Karpas-422 (cell line): ENCODE results near the gene MYLK2. TPM values are rescaled to one million over a fixed set of nuclear protein-coding genes. Genes with fewer than 3 reads are reported as not detected.
"Not testable (repeated sequence)": the region's sequence is repeated elsewhere in the genome, so short reads cannot be mapped to it uniquely, and the experiment has no call there.

ENCODE experiments used
- DNase-seq: peaks from one replicate; pipeline ENCODE4 v3.0.0-alpha.2; 2015
- H2AFZ ChIP-seq: fragments of 200-600 bp; sonication (generic); 2 replicates; pipeline ENCODE4 v1.6.1; 2014; ENCODE audit warnings: antibody characterized with exemption, low read length, mixed read lengths
- H3K27ac ChIP-seq: fragments of 200-600 bp; sonication (generic); 2 replicates; pipeline ENCODE4 v1.5.1; 2014; ENCODE audit warnings: mild to moderate bottlenecking, low read length, moderate library complexity
- H3K27me3 ChIP-seq: fragments of 200-600 bp; sonication (generic); 2 replicates; pipeline ENCODE4 v1.6.1; 2014; ENCODE audit warnings: low read length, mixed read lengths
- H3K36me3 ChIP-seq: fragments of 200-600 bp; sonication (generic); 2 replicates; pipeline ENCODE4 v1.6.1; 2014; ENCODE audit warnings: low read length, mixed read lengths; ENCODE audit not compliant: insufficient read depth
- H3K4me1 ChIP-seq: fragments of 200-600 bp; sonication (generic); 2 replicates; pipeline ENCODE4 v1.6.1; 2014; ENCODE audit warnings: mild to moderate bottlenecking, low read length, mixed read lengths
- H3K4me2 ChIP-seq: fragments of 200-600 bp; sonication (generic); 2 replicates; pipeline ENCODE4 v1.6.1; 2014; ENCODE audit warnings: low read length, low read depth, mild to moderate bottlenecking; ENCODE audit not compliant: poor library complexity, severe bottlenecking
- H3K4me3 ChIP-seq: fragments of 200-600 bp; sonication (generic); 2 replicates; pipeline ENCODE4 v1.5.1; 2014; ENCODE audit warnings: mild to moderate bottlenecking, antibody characterized with exemption, low read length, mixed read lengths
- H3K79me2 ChIP-seq: fragments of 200-600 bp; sonication (generic); 2 replicates; pipeline ENCODE4 v1.6.1; 2014; ENCODE audit warnings: mild to moderate bottlenecking, low read length, mixed read lengths
- H3K9ac ChIP-seq: fragments of 200-600 bp; sonication (generic); 2 replicates; pipeline ENCODE4 v1.6.0; 2014; ENCODE audit warnings: low read length
- H3K9me2 ChIP-seq: fragments of 200-600 bp; sonication (generic), shearing (Covaris generic); replicated peaks from 2 replicates; pipeline ENCODE4 v1.6.0; 2014; ENCODE audit warnings: mild to moderate bottlenecking, low read length, moderate library complexity; ENCODE audit not compliant: insufficient read depth
- H3K9me3 ChIP-seq: fragments of 300-700, 200-600 bp; sonication (generic); 2 replicates; pipeline ENCODE4 v1.6.1; 2014; ENCODE audit warnings: low read length, mixed read lengths
- H4K20me1 ChIP-seq: fragments of 200-600 bp; sonication (generic); 2 replicates; pipeline ENCODE4 v1.6.1; 2014; ENCODE audit warnings: mild to moderate bottlenecking, antibody characterized with exemption, low read length, low read depth; ENCODE audit not compliant: insufficient read depth
- total RNA-seq: library from RNA; depleted of rRNA; stranded (reverse); fragments of >200 nt; shearing (Covaris generic); gene quantifications from 2 replicates; pipeline ENCODE4 v1.2.3, GENCODE V29; 2014; ENCODE audit warnings: low replicate concordance

MYLK2 gene
- total RNA-seq, 1 experiment from 2014 or later = 0.22 TPM

- not testable (repeated sequence) for H3K4me3 ChIP-seq, H4K20me1 ChIP-seq, H3K9me2 ChIP-seq, H3K9ac ChIP-seq, H2AFZ ChIP-seq, H3K9me3 ChIP-seq, H3K4me2 ChIP-seq, DNase-seq, H3K4me1 ChIP-seq, H3K27me3 ChIP-seq, H3K79me2 ChIP-seq, H3K27ac ChIP-seq, H3K36me3 ChIP-seq
Measured at GRCh38 chr20:31828016-31828415, 8.9 kb downstream of the MYLK2 start.

GRCh38 chr20:31829731-31830130, 10.6 kb downstream of the MYLK2 start:
- Histone ChIP-seq H3K79me2 (no peaks in the 10 kb centered on the region), H3K27me3 (no peaks in the 10 kb centered on the region), H2AFZ (0 out of 2 replicates have a peak overlapping the region, but pooled peaks have one; percentile 15), H3K36me3 (no peaks in the 10 kb centered on the region), H3K9ac (no peak overlapping the region), H3K9me3 (no peaks in the 10 kb centered on the region), H3K4me1 (no peaks in the 10 kb centered on the region), H4K20me1 (no peaks in the 10 kb centered on the region), H3K9me2 (no peaks in the 10 kb centered on the region), H3K4me2 (no peak overlapping the region), H3K4me3 (no peak overlapping the region), H3K27ac (no peak overlapping the region)
- no peak for DNase-seq

DNA sequence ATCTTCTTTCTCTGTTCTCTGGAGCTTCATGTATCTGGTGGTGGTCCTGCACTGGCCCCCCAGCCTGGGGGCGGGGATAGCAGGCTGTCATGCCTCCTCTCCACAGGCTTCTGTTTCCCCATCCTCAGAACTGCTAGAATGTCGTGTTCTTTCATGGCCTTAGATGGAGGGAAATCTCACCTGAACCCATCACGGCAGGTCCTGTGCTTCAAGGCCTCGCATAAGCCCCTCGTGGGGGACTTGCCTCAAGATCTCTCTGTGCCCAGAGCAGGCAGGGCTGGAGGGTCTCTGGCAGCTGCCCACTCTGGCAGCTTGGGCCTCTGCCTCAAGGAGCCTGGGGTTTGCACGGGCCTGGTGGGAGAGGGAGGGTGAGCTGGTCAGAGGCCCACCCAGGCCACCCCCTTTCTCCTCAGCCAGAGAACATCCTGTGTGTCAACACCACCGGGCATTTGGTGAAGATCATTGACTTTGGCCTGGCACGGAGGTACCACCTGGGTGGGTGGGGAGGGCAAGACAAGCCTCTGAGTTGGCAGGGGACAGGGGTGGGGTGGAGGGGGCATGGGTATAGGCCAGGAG, 11.3 kb downstream of the MYLK2 start:
- Histone ChIP-seq H3K36me3 (no peaks in the 10 kb centered on the region), H3K27ac (no peak overlapping the region), H3K79me2 (no peaks in the 10 kb centered on the region), H3K27me3 (no peaks in the 10 kb centered on the region), H3K9me2 (no peaks in the 10 kb centered on the region), H3K9ac (no peak overlapping the region), H2AFZ (no peak overlapping the region), H3K9me3 (no peaks in the 10 kb centered on the region), H3K4me2 (no peak overlapping the region), H4K20me1 (no peaks in the 10 kb centered on the region), H3K4me1 (no peaks in the 10 kb centered on the region), H3K4me3 (no peak overlapping the region)
- no peak for DNase-seq

DNA sequence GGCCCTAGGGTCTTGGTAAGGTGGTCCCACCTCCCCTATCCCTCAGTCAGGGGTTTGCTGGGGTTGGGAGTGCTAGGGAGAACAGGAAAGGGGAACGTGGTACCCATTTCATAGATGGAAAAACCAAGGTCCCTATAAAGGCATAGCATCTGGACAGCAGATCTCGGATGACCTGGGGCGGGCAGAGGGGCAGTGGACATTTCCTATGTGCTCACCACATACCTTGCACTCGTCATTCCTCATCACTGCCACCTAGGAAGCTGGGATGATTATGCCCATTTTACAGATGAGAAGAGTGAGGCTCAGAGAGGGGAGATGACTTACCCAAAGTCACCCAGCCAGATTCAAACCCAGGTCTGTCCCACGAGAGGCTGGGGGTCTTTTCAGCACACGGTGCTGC, 12.1 kb downstream of the MYLK2 start:
- DNase-seq = no peak
- no peak overlapping the region for H3K4me2 ChIP-seq
- no peaks in the 10 kb centered on the region for H3K9me3 ChIP-seq
- no peaks in the 10 kb centered on the region for H3K4me1 ChIP-seq
- no peaks in the 10 kb centered on the region for H4K20me1 ChIP-seq
- no peaks in the 10 kb centered on the region for H3K27me3 ChIP-seq
- H3K27ac ChIP-seq = no peak overlapping the region
- no peaks in the 10 kb centered on the region for H3K9me2 ChIP-seq
- H3K4me3 ChIP-seq = no peak overlapping the region
- H3K36me3 ChIP-seq = no peaks in the 10 kb centered on the region
- no peaks in the 10 kb centered on the region for H3K79me2 ChIP-seq
- no peak overlapping the region for H3K9ac ChIP-seq
- no peak overlapping the region for H2AFZ ChIP-seq

DNA sequence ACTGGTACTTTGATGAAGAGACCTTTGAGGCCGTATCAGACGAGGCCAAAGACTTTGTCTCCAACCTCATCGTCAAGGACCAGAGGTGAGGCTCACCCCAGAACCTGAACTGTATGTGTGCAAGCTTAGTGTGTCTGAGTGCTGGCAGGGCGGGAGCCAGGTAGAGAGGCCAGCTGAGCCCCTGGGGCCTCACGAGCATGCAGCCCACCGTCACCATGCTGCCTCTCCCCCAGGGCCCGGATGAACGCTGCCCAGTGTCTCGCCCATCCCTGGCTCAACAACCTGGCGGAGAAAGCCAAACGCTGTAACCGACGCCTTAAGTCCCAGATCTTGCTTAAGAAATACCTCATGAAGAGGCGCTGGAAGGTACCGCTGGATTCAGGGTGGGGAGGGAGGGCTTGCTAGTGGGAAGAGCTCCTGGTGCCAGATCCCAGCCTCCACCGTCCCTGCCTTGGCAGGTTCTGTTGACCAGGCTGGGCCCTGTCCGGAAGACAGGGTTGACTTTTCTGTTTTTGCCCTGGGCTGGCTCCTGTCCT, 12.7 kb downstream of the MYLK2 start:
- H2AFZ ChIP-seq = no peak overlapping the region
- no peaks in the 10 kb centered on the region for H3K79me2 ChIP-seq
- no peaks in the 10 kb centered on the region for H3K9me2 ChIP-seq
- H3K36me3 ChIP-seq = no peaks in the 10 kb centered on the region
- no peaks in the 10 kb centered on the region for H3K27me3 ChIP-seq
- H3K4me1 ChIP-seq = no peaks in the 10 kb centered on the region
- H4K20me1 ChIP-seq = no peaks in the 10 kb centered on the region
- DNase-seq = no peak
- H3K9me3 ChIP-seq = no peaks in the 10 kb centered on the region
- H3K4me3 ChIP-seq = no peak overlapping the region
- no peak overlapping the region for H3K4me2 ChIP-seq
- H3K9ac ChIP-seq = no peak overlapping the region
- H3K27ac ChIP-seq = no peak overlapping the region

- H4K20me1 ChIP-seq = no peaks in the 10 kb centered on the region
- no peaks in the 10 kb centered on the region for H3K79me2 ChIP-seq
- H3K9me2 ChIP-seq = no peaks in the 10 kb centered on the region
- peak; percentile 86 for DNase-seq
- H2AFZ ChIP-seq = no peak overlapping the region
- H3K36me3 ChIP-seq = no peaks in the 10 kb centered on the region
- no peaks in the 10 kb centered on the region for H3K4me1 ChIP-seq
- H3K27me3 ChIP-seq = no peaks in the 10 kb centered on the region
- no peaks in the 10 kb centered on the region for H3K9me3 ChIP-seq
- H3K27ac ChIP-seq = no peak overlapping the region
- no peak overlapping the region for H3K9ac ChIP-seq
- H3K4me2 ChIP-seq = no peak overlapping the region
- H3K4me3 ChIP-seq = no peak overlapping the region
Measured at GRCh38 chr20:31833130-31833930, 14.2 kb downstream of the MYLK2 start.

DNA sequence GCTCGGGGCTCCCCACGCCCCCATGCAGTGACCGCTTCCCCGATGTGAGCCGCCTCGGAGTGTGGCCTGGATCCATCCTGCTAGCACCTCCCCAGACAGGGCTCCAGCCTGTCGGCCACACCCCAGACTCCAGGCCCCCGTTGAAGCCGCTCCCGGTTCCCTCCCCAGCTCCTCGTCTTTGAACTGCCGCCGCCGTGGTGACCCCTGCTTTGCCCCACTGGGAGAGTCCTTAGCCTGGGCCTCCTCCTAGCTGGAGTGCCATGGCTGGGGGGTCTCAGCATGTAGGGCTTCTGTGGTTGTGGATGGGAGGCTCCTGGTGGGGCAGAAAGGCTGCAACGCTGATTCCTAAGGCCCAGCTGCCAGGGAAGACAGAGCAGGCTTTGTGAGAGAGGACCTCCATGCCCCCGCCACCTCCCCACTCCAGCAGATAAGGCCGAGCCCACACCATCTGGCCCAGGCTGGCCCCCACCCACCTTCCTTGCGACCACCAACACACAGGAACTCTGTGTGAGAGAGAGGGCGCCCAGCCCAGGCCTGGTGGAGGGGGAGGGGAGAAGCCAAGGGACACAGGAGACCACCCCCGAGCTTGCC, 14.9 kb downstream of the MYLK2 start:
- no peak overlapping the region for H3K9ac ChIP-seq

DNA sequence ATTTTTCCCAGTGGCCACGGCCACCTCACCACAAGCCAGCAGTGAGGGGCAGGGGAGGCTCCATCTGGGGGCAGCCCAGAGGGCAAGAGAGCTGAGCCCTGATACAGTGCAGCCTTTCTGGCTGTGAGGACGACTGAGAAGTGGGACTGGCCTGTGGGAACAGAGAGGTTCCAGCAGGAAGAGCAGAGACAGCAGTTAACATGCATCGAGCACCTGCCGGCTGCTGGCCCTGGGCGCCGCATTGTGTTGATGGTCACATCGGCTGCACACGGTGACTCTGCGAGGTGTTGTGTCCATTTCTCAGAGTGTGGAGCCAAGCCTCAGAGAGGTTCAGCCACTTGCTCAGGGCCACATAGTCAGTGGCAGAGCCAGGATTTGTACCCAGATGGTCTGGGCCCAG, 16.4 kb downstream of the MYLK2 start:
- H3K9ac ChIP-seq = no peak overlapping the region

More for the DNA sequence above, 14.9 kb downstream of the MYLK2 start:
- H4K20me1 ChIP-seq = no peaks in the 10 kb centered on the region
- no peak overlapping the region for H3K4me3 ChIP-seq
- H3K9me2 ChIP-seq = no peaks in the 10 kb centered on the region
- no peak overlapping the region for H3K4me2 ChIP-seq
- no peaks in the 10 kb centered on the region for H3K4me1 ChIP-seq
- no peaks in the 10 kb centered on the region for H3K9me3 ChIP-seq
- no peak overlapping the region for H2AFZ ChIP-seq
- no peaks in the 10 kb centered on the region for H3K79me2 ChIP-seq
- DNase-seq = no peak
- no peaks in the 10 kb centered on the region for H3K27me3 ChIP-seq
- H3K36me3 ChIP-seq = no peaks in the 10 kb centered on the region
- no peak overlapping the region for H3K27ac ChIP-seq

More for the DNA sequence above, 16.4 kb downstream of the MYLK2 start:
- Histone ChIP-seq H3K36me3 (no peaks in the 10 kb centered on the region), H3K4me2 (no peak overlapping the region), H3K79me2 (no peaks in the 10 kb centered on the region), H2AFZ (no peak overlapping the region), H3K27ac (no peak overlapping the region), H3K4me3 (no peak overlapping the region), H3K27me3 (no peaks in the 10 kb centered on the region), H3K4me1 (no peaks in the 10 kb centered on the region), H4K20me1 (no peaks in the 10 kb centered on the region), H3K9me2 (no peaks in the 10 kb centered on the region), H3K9me3 (no peaks in the 10 kb centered on the region)
- DNase-seq = no peak
